ENCODE data around the gene ZNF808.

GRCh38 chr19:52507266-52507665, 20.2 kb upstream of the ZNF808 start:
- TF ChIP-seq POLR2A (IDR thresholded peaks at IDR 0.05; ENCODE audit: low read length) (no peak), GATA1 (IDR thresholded peaks at IDR 0.05; ENCODE audit: low read depth, low read length) (no peak)
